DMS79 treated with DMSO at 0.1 percent for 48 hours (cell line): Measurements from ENCODE around the gene ZSCAN10.
"Not testable (repeated sequence)": the region's sequence is repeated elsewhere in the genome, so short reads cannot be mapped to it uniquely, and the experiment has no call there.

ENCODE experiments used
- DNase-seq: peaks from one replicate; lab custom pipeline; 2025; lab: John Stamatoyannopoulos, UW

ZSCAN10 gene

DNA sequence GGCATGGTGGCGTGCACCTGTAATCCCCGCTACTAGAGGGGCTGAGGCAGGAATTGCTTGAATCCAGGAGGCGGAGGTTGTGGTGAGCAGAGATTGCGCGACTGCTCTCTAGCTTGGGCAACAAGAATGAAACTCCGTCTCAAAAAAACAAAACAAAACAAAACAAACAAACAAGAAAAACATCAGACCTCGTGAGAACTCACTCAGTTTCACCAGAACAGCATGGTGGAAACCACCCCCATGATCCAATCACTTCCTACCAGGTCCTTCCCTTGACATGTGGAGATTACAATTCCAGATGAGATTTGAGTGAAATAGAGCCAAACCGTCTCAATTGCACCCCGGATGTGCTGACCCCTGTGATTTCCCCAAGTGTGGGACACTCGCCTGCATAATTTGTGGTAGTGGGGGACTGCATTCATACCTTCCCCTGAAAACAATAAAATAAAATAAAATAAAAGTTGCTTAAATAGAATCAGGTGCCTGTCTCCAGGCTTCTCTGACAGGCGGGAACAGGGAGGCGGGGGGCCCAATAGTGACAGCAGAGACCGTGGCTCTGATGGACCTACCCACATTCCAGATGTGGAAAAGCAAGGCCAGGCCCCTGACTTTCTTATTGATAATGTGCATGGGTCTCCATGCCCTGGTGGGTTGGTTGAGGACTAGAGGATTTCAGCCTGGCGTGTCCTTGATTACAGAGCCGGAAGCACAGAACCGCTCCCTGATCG is 13.1 kb downstream of the ZSCAN10 start:
- no peak for DNase-seq

DNA sequence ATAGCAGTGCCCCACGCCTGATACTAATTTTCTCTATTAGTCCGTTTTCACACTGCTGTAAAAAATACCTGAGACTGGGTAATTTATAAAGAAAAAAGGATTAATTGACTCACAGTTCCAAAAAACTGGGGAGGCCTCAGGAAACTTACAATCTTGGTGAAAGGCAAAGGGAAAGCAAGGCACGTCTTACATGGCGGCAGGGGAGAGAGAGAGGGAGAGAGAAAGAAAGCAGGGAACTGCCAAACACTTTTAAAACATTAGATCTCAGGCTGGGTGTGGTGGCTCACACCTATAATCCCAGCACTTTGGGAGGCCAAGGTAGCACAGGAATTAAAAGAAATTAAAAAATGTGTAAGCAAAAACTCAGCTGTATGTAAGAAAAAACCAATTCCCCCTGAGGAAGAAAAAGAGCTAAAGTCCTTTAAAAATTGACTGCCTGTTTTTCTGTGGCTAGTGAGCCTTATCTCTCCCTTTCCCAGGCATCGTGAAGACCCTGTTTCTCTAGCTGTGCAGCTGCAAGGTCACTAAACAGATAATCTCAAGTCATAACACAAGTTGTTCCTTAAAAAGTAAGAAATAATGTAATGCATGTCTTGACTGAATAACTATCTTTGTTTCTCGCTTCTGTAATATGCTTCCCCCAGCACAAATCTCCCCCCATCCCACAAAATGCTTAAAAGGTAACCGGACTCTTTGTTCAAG is 14.0 kb downstream of the ZSCAN10 start:
- no peak for DNase-seq

DNA sequence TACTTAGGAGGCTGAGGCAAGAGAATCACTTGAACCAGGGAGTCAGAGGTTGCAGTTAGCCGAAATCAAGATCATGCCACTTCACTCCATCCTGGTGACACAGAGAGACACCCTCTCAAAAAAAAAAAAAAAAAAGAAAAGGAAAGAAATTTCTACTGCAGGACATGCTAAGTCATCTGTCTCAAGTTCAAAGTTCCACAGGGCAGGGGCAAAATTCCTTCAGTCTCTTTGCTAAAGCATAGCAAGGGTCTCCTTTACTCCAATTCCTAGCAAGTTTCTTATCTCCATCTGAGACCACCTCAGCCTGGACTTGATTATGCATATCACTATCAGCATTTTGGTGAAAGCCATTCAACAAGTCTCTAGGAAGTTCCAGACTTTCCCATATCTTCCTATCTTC is 14.6 kb downstream of the ZSCAN10 start:
- no peak for DNase-seq

DNA sequence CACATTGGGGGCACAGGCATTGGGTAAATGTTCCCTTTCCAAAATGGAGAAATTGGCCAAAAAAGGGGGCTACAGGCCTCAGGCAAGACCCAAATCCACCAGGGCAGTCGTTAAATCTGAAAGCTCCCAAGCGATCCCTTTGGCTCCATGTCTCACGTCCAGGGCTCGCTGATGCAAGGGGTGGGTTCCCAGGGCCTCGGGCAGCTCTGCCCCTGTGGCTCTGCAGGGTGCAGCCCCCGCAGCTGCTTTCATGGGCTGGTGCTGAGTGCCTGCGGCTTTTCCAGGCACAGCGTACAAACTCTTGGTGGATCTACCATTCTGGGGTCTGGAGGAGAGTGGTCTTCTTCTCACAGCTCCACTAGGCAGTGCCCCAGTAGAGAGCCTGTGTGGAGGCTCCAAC is 15.7 kb downstream of the ZSCAN10 start:
- DNase-seq: not testable (repeated sequence)

DNA sequence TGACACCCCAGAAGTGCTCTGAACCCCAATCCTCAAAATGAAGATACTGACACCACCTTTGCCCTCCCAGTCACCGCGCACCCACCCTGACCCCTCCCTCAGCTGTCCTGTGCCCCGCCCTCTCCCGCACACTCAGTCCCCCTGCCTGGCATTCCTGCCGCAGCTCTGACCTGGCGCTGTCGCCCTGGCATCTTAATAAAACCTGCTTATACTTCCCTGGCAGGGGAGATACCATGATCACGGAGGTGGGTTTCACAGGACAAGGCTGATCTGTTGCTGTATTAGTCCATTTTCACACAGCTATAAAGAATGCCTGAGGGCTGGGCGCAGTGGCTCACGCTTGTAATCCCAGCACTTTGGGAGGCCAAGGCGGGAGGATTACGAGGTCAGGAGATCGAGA is 17.1 kb downstream of the ZSCAN10 start:
- not testable (repeated sequence) for DNase-seq

DNA sequence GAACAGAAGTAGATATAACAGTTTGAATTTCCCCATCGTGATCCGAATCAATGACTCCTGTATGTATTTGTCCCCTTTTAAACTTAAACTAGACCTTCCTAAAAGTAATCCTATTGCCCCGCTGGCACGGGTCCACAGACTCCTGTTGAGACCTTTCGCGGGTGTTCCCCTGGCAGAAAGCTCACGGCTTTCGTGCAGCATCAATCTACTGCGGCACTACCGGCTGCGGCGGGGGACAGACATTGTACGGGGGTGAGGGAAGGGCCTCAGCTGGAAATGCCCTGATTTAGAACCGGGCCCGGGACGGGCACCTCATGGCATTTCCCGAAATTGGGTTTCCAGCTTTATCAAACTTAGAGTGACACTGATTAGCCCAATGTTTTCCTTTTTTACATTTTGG is 19.1 kb downstream of the ZSCAN10 start:
- no peak for DNase-seq

DNA sequence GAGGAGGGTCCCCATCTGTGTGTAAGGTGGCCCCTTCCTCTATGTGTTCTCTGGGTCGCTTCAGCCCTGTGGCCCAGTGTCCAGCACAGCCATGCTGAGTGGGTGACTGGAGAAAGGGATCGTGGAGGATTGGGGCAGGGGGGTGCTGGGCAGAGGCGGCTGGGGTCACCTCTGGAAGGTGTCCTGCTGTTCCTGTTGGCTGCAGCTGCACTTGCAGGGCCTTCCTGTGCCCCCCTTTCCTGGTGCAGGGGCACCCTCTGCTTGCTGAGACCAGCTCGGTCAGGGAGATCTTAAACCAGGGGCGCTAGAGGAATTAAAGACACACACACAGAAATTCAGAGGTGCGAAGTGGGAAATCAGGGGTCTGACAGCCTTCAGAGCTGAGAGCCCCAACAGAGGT is 22.5 kb downstream of the ZSCAN10 start:
- no peak for DNase-seq

DNA sequence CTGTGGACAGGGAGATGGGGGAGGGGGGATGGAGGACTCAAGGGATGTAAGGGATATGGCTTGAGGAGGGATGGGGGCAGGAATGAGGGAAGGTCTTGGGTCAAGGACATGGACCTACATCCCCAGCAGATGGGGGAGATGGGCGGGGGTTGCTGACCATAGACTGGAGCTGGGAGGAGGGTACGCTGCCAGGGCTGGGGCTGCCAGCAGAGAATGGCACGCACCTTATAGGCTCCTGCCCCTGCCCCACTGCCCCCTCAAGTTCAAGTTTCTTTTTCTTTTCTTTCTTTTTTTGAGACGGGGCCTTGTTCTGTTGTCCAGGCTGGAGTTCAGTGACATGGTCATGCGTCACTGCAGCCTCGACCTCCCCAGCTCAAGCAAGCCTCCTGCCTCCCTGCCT is 23.1 kb downstream of the ZSCAN10 start:
- DNase-seq: not testable (repeated sequence)

DNA sequence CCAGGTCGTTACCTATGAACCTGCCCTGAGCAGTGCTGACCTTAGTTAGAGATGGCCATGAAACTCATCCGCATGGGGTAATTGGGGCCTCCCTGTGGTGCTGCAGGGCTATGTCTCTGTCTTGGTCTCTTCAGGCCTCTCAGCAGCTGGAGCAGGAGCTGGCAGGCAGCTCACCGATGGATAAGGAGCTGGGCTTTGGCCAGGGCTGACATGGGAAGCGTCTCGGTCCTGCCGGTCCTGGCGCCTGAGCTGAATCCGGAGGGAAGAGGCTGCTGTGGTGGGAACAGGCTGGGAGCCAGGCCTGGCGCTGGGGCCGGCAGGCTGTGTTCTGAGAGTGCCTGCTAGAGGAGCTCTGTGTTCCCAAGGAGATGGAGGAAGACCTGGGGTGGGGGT is 23.6 kb downstream of the ZSCAN10 start:
- DNase-seq: no peak

DNA sequence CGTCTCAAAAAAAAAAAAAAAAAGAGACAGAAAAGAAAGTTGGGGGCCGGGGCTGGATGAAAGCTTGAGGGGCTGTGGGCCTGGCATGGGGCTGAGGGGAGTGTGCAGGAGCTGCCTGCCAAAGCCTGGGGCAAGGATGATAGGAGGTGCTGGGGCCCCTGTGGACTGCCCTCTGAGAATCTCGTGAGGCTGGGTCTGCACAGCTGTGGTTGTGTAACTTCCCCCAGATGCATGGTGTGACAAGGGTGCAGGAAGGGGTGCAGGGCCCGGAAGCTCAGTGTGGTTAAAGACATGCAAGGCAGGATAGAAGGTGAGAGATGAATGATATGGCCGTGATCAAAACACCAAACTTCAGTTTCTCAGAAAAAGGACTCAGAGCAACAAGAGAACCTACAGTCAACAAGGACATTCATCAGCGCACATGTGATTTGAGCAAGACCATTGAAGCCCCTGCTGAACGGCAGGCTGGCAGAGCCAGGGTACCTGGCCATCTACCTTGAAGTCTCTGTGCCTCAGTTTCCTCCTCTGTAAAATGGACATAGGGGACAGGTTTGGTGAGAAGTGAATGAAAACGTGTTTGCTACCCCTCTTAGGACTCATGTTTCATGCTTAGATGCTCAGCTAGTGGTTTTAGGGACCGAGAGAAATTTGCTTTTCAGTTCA is 24.1 kb downstream of the ZSCAN10 start:
- DNase-seq: no peak

DNA sequence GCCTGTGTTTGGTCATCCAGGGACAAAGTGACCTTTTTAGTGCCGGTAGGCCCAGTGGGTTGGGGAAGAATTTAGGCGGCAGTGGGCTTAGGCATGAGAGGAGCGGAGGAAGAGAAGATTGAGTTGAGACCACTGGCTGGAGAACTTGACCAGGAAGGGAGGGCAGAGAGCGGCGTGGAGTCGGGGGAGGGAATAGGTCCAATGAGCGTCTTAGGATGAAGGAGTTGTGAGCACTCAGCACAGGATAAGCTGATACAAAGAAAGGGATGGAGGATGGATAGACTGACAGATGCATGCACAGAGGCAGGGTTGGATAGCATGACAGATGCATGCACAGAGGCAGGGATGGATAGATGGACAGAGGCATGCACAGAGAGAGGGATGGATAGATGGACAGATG is 25.6 kb downstream of the ZSCAN10 start:
- no peak for DNase-seq

DNA sequence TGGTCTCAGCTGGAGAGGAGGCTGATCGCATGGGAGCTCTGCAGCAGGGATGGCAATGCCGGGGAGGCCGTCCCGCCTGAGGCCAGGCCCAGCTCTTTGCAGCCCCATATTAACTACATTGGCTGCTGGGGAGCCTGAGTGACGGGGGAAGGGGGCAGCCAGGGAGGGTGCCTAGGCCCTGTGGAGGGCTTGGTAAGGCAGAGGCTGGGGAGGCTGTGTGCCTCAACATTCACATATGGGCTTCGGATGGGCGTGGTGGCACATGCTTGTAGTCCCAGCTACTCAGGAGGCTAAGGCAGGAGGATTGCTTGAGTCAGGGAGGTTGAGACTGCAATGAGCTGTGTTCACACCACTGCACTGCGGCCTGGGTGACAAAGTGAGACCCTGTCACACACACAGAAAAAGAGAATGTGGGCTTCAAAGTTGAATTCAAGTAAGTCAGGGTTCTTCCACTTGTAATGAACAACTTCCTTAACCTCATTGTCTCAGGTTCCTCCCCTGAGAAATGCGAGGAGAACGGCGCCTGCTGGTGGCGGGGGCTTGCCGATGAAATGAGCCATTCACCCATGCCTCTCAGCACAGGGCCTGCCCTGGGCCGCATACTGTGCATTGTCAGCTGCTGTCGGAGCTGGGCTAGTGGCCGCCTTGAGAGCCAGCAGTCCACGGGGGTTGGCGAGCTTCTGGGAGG is 26.4 kb downstream of the ZSCAN10 start:
- DNase-seq: not testable (repeated sequence)

DNA sequence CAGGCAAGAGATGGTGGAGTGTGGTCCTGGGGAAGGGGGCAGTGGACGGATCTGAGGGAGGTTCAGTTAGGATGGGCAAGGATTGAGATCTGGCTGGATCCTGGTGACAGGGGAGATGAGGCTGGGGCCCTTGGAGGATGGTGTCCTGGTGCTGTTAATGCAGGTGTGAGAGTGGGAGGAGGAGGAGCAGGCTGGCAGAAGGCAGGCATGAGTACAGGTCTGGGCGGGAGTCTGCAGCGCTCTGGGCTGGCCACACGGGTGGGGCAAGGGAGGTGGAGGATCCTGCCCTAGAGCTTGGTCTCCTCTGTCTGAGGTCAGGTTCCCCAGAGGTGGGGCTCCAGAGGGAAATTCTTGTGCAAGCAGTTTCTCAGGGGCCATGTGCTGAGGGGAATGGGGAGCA is 26.9 kb downstream of the ZSCAN10 start:
- not testable (repeated sequence) for DNase-seq

DNA sequence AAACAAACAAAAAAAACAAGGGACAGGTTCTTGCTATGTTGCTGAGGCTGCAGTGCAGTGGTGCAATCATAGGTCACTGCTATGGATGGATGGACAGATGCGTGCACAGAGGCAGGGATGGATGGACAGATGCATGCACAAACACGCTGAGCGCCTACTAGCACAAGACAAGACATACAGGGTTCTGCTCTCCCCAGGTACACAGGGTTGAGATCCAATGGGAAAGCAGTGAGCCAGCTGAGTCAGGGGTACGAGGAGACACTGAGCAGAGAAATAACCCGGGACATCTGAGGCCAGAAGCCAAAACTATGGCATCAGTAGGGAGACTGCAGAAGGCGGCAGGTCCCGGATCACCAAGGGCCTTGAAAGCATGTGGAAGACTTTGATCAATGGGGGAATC is 27.4 kb downstream of the ZSCAN10 start:
- DNase-seq: no peak

DNA sequence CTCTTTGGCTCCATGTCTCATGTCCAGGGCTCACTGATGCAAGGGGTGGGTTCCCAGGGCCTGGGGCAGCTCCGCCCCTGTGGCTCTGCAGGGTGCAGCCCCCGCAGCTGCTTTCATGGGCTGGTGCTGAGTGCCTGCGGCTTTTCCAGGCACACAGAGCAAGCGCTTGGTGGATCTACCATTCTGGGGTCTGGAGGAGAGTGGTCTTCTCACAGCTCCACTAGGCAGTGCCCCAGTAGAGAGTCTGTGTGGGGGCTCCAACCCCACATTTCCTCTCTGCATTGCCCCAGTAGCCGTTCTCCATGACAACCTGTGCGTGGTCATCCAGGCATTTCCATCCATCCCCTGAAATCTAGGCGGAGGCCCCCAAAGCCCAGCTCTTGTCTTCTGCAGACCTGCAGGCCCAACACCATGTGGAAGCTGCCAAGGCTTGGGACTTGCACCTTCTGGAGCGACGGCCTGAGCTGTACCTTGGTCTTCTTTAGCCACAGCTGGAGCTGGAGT is 28.4 kb downstream of the ZSCAN10 start:
- no peak for DNase-seq

DNA sequence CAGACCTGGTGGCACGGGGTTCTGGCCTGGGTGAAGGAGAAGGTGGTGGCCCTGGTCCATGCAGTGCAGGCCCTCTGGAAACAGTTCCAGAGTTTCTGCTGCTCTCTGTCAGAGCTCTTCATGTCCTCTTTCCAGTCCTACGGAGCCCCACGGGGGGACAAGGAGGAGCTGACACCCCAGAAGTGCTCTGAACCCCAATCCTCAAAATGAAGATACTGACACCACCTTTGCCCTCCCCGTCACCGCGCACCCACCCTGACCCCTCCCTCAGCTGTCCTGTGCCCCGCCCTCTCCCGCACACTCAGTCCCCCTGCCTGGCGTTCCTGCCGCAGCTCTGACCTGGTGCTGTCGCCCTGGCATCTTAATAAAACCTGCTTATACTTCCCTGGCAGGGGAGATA is 29.9 kb downstream of the ZSCAN10 start:
- not testable (repeated sequence) for DNase-seq

DNA sequence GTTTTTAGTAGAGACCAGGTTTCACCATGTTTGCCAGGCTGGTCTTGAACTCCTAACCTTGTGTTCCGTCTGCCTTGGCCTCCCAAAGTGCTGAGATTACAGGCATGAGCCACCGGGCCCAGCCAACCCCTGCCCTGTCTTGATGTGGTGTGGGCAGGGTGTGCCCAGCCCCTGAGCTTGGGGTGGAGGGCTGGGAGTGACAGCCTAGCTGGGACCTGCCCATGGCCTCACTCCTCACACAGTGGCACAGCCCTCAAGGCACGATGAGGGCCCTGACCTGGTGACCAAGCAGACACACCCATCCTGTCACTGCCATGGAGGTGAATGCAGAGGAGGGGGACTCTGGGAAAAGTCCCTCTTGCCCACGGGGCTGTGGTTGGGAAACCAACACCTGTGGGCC is 30.6 kb downstream of the ZSCAN10 start:
- DNase-seq: no peak

DNA sequence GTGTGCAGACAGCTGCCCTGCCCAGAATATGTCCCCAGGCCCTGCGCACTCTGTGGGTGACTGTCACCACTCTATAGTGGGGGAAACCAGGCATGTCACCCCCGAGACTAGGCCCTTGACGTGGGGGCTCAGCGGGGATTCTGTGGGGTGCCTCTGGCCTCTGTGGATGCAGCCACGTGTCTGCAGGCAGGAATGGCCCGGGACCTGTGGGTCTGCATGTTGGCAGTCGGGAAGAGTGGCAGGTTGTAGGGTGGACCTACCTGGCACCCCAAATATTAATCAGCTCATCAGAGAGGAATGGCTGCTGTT is 32.7 kb downstream of the ZSCAN10 start:
- no peak for DNase-seq

DNA sequence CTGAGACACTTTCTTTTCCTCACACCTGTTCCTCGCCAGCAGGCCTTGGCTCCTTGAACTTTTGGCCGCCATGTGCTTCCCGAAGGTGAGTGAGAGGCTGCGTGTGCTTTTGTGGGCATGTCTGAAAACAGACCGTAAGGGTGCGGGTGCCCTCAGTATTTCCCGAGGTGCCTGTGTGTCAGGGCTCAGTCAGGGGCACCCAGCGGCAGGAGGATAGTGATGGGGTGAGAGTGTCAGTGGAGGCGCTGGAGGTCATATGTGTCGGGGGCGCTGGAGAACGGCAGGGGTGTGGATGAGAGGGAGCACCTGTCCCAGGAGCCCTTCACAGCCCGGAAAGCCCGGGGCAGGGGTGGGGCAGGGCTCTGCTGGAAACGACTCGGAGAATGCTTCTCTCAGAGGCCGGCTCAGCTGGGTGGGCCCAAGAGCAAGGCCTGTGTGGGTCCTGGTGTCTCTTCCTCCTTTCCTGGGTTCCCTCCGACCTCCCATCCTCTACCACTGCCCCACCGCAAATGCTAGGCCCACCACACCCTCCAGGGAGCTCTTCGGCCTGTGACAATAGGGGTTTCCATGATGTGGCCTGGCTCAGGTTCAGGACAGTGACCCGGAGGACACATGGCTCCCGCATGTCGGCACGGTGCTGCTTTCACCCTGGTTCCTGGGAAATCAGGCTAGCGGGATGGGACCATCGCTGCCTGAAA is 33.2 kb downstream of the ZSCAN10 start:
- DNase-seq: no peak

DNA sequence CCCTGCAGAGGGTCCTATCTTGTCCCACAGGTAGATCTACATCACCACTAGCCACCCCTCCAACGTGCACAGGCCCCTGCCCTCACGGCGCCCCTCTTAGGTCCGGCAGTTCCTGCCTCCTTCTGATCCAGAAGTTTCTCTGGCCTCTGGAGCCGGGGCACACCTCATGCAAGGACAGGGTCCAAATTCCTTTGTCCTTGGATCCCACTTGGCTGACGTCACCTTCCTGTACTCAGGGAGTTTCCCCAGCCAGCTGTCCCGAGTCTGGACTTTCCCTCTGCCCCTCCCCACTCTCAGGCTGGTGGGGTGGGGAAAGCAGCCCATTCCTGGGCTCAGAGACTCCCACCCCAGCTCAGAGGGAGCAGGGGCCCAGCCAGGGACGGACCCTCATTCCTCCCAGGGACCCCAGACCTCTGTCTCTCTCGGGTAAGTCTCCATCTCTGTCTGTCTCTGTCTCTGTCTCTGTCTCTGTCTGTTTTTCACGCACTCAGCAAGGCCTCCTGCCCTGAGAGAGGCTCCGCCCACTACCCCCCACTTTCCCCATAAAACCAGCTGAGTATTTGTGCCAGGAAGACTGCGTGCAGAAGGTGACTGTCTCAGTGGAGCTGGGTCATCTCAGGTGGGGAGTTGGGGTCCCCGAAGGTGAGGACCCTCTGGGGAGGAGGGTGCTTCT is 33.9 kb downstream of the ZSCAN10 start, which contains the start of gene IL32:
Gene IL32 (plus strand): TSS at position 572 of the 673 bp plus-strand sequence. CDS start 172 bp downstream, outside the sequence.
- DNase-seq: no peak
